ENCODE data around the gene CYTIP.

CYTIP gene
- total RNA-seq, result 201 to 517 (median 480) reads per million in 3 experiments

DNA sequence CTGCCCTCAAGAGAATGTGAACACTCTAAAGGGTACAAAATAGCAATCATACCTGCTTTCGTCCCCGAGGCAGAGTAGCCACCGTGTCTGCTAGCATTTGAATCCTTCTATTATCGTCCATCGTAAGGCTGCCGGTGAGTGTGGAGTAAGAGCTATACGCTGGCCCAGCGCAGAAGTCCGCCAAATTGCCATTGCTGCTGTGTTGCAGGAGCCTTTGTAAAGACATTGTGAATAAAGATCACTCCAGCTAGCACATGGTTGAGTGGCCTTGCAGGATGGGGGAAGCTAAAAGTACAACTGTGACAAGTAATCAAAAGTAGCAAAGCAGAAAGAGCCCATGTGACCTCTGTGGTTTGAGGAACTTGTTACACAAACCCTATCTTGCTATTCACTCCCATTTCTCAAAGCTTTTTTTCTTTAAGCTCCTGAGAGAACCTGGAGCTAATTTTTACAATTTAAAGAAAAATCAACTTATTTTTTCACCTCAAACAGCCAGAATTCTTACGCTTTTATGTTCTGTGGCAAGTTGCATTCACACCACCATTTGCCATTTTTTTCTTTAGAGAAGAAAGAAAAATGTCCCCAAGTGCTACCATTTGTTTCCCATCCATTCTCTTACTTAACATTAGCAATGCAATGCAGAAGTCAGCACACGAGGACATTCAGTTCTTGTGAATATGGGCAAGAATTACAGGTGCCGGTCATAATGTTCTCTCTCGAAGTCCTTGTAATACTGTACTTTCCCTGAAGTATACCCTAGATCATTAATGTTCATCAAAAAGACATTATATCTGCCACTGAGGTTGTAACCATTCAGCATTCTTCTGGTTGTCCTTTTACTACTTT is at the start of gene CYTIP:
CYTIP (minus strand) TSS at position 295 of the 846 bp plus-strand sequence; CDS start at position 226, 69 bp downstream.
- DNase-seq, result peak; percentile 71

DNA sequence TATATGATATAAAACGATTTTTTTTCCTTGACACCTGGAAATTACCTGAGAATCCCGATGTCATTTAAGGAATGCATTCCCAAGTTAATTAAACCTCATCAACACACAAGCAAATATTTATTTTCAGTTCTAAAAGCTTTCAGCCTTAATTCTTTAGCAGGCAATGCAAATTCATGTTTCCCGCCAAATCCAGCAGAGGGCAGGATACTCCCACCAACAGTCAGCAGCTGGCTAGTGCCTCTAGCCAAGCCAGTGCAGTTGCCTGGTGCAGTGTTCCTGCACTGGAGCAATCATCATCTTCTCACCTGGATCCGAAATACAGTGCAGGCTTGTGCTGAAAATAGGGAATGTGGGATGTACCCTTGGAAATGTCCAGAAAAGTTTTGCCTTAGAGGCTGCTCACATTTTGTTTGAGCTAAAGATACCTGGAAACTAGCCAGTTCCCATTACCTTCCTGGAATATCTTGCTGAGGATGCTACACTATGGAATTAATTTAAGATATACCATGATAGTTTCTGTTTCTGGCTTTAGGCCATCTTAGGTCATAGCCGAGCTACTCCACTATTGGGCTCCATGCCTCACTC is 48.4 kb upstream of the CYTIP start:
- DNase-seq, result peak; percentile 63

DNA sequence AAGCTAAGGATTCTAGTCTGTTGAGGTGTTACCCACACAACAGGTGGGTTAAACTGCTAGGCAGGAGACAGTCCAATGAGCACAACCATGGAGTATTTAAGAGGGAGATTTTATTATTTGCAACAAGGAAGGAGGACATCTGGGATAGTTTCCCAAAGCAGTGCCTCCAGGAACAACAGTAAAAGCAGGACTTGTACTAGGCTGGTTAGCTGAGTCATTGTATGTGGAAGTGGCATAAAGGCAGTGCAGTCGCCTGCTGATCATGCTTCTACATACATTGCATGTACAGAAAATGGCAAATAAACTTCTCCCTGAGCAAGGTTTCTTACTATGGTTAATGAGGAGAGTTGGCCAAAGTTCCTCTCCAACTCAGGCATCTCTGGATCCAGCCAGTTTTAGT is 46.1 kb upstream of the CYTIP start:
- no peak for DNase-seq

DNA sequence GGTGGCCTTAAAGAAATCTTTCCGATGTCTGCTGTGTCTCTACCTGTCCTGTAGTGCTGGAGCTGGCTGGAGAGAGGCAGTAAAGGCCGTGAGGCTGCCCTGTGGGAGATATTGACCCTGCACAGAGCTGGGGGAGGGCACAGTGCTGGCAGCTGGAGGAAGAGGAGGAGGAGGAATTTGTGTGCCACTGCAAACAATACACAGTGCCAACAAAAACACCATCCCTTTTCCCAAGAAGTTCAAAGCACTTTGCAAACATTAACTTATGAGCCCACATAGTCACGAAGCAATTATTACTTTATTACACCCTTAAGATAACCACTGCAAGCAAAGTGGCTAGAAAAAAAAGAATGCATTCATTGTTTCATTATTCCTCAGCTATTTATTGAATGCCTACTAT is 45.0 kb upstream of the CYTIP start:
- no peak for DNase-seq

DNA sequence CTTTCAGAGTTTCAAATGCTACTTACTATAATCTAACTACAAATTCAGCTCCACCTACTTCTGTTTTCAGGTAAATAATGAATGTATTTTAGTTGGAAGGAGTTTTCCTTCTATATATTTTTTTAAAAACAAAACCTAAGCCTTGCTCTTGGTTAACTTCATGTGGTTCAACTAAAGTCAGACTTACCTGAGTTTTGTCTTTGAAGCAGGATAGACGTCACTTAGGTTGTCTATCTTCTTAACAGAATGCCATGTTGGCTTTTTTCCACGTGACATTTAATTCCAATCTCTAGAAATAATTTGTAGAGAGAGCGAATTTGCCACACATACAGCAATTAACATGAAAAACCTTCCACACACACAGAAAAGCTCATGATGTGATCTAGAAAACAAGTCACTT is 43.9 kb upstream of the CYTIP start:
- no peak for DNase-seq

DNA sequence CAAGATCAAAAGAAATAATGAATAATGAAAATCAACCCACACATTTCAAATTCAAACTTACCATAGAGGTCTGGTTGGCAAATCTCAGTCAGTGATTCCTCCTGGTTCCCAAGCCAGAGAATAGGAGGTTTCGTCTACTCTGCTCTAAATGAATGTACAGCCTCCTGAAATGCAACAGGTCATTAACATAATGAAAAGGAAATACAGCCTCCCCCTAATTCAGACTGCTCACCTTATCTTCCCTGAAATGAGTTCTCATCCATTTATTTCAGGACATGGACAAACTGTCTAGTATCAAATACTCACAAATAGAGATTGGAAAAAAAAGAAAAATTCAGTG is 43.4 kb upstream of the CYTIP start:
- DNase-seq, result no peak

DNA sequence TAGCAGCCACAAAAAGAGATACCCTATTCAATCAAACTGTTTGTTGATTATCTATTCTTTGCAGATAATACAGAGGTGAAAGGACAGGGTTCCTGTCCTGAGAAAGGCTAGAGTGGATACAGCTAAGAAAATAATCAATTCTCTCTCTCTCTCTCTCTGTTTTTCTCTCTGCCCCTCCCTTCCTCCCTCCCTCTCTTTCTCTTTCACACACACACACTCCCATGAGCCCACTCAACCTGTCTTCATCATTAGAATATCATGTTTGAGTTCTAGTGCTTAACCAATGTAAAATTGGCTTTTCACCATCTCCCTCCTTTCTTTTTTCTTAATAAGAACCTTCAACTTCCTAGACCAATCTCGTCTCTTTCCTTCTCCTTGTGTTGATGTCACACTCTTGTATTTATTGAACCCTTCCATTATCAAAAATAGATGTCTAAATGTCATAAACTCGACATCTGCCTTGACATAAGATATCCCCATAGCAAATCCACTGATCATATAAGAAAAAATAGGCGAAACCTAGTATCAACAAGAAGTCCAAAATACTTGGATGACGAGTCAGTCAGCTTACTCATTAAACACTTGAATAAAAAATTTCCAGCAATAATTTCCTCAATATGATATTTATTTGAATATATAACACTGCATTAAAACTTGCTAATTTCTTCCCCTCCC is 42.8 kb upstream of the CYTIP start:
- no peak for DNase-seq

DNA sequence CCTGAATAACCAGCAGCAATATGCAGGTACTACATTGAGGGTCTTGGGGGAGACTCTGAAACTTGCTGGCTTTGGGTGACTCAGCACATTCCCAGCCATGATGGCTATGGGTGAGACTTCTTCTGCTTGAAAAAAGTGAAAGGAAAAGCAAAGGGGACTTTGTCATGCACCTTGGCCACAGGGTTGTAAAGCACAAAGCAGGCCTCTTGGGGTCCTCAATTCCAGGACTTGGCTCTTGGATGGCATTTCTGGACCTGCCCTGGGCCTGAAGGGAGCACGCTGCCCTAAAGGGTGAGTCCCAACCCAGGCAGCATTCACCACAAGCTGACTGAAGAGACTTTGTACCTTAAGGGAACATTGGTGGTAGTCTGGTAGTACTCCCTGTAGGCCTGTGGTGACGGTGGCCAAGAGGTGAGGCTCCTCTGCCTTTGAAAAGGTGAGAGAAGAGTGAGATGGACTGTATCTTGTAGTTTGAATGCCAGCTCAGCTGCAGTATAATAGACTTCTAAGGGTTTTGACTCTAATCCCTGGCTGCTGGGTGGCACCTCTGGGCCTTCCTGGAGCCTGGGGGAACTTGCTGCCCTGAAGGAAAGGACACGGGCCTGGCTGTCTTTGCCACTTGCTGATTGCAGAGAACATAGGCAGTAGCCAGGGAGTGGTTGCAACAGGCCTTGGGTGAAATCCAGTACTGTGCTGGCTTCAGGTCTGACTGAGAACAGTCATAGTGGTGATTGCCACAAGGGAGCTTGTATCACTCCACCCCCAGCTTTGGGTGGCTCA is 36.5 kb upstream of the CYTIP start:
- no peak for DNase-seq

DNA sequence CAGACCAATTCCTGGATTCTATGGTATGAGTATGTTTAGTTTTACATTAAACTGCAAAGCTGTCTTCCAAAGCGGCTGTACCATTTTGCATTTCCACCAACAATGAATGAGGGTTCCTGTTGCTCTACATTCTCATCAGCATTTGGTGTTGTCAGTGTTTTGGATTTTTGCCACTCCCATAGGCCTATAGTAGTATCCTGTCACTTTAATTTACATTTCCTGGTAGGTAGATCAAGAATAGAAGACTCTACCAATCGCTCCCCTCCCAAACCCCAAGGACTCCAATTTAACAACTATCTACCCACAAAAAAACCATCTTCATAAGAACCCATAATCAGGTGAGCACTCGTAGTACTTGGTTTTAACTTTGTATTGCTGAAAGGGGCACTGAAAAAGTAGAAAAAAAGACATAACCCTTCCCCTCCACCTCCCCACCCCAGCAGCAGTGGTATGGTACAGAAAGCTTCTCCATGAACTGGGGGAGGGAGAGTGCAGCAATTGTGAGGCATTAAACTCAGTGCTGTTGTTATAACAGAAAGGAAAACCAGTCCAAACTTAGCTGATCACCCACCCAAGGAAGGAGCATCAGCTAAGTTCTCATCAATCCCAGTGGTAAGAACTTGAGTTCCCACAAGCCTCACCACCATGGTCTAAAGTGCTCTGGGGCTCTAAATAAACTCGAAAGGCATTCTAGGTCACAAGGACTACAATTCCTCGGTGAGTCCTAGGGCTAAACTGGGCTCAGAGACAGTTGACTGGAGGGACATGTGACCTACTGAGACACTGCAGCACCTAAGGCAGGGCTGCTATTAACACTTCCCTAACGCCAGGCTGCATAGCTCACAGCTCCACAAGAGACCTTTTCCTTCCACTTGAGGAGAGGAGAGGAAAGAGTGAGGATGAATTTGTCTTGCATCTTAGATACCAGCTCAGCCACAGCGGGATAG is 35.5 kb upstream of the CYTIP start:
- DNase-seq, result no peak

DNA sequence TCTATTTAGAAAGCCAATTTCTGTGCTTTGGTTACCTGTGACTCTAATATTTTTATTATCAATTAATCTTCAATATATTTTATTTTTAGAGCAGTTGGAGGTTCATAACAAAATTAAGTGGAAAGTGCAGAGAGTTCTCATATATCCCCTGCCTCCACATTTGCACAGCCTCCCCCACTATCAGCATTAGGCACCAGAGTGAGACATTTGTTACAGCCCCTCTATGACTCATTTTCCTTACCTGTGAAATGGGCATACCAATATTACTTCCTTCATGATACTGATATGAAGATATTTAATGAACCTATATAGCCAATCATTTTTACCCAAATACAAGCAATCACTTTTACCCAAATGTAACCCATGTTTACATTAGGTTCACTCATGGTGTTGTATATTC is 34.0 kb upstream of the CYTIP start:
- no peak for DNase-seq

DNA sequence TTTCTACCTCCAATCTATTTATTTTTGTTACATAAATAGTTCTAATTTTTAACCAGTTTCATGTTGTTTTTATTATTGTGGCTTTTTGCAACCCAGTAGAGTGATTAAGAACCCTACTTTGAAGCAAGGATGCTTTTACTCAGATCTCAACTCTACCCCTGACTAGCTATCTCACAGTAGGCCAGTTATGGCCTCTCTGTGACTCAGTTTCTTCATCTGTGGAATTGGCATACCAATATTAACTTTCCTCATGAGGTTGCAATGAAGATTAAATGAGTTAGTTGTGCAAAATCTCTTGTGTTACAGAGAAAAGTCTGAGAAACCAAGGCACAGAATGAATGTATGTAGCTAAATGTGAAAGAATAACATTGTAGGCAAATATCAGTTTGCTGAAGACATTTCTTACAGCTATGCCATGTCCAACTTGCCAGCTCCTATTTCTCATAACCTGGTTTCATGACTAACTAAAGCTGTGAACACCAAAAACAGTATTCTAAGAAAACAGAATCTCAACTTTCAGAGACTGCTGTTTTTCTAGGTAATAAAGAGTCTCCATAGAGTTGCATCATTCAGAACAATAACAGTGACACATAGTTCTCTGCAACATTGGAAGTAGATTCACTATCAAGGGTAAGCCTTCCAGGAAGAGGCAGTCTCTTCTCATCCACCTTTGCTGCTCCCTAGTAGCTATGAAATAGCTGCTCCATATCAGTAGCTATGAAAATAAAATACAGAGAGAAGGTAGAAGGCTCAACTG is 33.2 kb upstream of the CYTIP start:
- no peak for DNase-seq

DNA sequence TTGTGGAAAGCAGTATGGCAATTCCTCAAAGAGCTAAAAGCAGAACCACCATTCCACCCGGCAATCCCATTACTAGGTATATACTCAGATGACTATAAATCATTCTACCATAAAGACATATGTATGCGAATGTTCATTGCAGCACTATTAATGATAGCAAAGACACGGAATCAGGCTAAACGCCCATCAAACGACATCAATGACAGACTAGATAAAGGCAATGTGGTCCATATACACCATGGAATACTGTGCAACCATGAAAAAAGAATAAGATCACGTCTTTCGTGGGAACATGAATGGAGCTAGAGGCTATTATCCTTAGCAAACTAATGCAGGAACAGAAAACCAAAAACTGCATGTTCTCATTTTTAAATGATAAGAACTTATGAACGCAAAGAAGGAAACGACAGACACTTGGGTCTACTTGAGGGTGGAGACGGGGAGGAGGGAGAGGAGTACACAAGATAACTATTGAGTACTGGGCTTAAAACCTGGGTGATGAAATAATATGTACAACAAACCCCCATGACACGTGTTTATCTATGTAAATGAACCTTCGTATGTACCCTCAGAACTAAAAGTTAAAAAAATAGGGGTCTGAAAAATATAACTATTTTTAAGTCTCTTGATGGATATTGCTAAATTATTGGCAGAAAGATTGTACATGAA is 32.0 kb upstream of the CYTIP start:
- DNase-seq, result no peak

DNA sequence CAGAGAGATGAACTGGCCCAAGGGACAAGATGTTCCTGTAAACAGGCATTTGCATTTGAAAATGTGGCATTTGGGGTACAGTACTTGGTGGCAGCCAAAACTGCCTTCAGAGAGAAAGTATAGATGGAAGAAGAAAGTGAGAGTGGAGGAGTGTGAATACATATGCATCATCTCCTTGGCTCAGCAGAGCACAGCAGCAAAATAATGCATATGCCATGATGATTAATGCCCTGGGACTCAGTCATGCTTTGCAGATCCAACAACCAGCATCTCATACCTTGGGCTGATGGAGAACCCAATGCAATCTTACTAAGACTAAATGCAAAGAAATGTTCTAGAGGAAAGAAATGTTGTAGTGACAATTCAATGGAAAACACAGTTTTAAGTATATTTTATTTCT is 29.7 kb upstream of the CYTIP start:
- DNase-seq, result no peak

DNA sequence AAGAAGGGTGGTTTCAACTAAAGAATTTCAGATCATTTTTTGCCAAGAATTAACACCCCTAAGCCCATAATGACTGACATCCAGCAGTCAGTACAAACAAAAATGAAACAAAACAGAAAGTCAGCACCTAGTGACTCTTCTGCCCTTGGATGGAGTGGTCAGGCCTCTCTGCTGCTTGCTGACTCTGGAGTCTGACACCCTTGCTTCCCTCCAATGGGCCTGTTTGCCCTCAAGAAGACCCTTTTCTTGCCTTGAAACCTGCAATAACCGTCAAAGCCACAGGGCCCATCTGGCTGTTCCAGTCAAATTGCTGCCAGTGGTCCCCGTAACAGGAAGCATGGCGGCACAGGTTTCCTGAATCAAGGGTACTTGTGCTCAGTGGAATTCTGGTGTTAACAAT is 27.2 kb upstream of the CYTIP start:
- DNase-seq, result no peak

DNA sequence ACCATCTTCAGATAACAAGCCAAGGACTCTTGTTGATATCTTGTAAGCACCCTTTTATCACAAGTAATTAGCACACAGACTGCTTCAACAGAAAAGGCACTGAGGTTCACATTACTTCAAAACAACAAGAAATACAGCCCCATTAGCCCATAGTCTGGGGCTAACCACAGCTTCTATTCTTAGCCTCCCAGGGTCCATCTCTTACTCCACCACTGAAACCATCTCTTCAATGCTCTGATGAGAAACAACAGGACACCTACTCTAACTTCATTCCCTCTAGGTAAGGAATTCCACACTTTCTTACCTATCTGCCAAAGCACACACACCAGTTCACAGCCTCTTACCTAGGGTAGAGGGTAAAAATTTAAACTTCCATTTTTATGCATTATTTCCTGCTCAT is 26.4 kb upstream of the CYTIP start:
- no peak for DNase-seq

DNA sequence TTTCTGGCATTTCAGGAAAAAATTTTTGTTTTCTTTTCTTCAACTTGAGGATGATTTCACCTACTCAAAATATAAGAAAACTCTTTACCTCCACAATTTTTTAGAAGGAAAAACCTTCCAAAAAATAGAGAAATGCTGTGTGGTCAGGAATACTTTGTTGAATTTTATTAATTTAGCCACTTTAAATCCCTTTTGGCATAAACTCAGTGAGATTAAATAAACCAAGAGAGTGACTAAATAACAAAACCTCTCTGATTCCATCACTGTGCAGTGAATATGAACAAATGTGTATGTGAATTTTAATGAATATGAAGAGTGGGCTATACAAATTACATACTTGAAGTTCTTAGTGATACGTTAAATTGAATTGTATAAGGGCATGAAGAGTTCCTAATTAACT is 25.8 kb upstream of the CYTIP start:
- no peak for DNase-seq

DNA sequence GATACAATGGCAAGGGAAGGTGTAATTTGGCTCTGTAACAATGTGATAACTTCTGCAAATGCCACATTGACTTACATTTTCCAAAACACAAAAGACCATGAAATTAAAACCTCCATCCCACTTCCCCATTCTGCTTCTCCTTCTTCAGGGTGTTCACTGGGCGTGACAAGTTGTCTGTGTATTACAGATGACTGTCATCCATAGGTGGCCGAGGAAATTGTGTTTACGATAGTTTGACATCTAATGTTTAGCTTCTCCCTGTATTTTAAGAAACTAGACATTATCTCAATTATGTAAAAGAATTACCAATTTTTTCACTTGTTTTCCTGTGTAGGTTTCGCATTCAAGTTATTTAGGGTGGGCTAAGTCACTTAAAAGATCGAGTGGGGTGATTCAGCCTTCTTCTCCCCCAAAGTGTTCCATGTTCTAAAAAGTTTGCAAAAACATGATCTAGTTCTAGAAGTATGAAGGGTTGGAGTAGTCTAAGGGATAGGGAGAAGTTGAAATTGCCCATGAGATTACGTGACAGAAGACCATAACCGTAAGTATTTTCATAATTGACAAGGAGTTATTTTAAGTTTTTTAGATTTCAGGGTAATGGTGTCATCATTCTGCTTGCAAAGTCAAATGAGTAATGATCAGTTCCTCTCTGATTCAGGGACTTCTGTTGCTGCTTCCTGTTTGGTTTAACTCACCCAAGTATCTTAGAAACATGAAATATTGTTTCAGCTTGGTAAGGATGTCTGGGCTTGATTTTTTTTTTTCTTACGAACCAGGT is 25.2 kb upstream of the CYTIP start:
- DNase-seq, result peak; percentile 74

DNA sequence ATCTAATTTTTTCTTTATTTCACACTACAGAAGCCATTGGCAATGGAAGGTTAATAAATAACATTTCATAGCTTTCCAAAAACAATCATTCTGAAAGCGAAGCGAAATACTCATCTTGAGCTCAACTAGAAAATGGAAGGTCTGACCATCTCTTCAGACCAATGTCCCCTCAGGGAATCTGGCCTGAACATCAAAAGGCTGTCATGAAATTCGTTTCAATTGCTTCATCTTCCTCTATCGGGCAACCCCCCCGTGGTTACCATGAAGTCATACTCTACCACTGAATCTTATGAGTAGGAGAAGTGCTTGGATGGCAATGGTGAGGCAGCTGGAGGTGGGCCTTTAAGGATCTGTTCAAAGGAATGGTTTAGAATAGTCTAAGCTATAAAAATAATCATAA is 22.9 kb upstream of the CYTIP start:
- DNase-seq, result no peak

DNA sequence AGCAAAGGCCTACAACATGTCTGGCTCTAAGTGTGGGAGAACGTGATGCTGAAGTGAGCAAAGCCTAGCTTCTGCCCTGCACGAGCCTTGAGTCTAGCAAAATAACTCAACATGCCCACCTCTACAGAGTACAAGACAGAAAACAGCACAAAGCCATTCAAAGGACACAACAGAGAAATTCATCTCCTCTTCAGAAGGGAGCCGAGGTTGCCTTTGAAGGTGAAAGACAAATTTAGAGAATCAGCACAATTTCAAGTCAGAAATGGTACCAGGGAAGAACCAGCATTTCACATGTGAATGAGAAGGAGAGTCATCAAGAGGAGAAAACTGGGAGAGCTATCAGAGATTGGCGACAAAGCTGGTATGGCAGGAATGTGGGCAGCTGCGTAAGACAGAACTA is 21.7 kb upstream of the CYTIP start:
- no peak for DNase-seq

DNA sequence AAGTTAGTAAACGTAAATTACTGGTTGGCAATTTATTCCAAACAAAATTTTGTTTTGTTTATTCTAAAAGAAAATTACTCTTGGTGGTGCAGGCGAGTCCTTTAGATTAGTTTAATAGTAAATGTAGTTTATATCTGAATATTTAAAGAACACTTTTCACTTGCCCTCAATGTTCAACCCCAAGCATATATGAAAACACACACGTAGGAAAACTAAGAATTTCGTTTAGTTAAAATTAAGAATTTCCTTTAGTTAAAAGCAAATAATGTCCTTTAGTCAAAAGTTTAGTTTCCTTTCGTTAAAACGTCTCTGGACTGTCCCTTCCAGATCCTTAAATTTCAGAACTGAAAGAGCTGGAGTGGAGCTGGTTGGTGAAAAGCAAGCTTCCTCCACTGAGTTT is 19.1 kb upstream of the CYTIP start:
- no peak for DNase-seq

Measured in central memory CD4-positive, alpha-beta T cell (primary cell).